ENCODE measurements around the gene PRAC1.

- TF ChIP-seq CTCF (IDR thresholded peaks at IDR 0.05; ENCODE audit: extremely low read depth in 1 of 2, insufficient read depth in 1 of 2, low read depth in 1 of 2, low read length in 2 of 2) = no peak
- TF ChIP-seq JUN (IDR thresholded peaks at IDR 0.05; ENCODE audit: borderline replicate concordance, insufficient read depth, insufficient read length, low read depth) = no peak
- TF ChIP-seq MAX (IDR thresholded peaks at IDR 0.05; ENCODE audit: insufficient read depth, insufficient read length) = no peak
- TF ChIP-seq POLR2AphosphoS5 (IDR thresholded peaks at IDR 0.05; ENCODE audit: insufficient read depth, low read depth, low read length) = no peak
These were observed 2.6 kb downstream of the PRAC1 start for GRCh38 chr17:48719642-48720265.
